Measurements from ENCODE around the gene YY1. TPM values are rescaled to one million over a fixed set of nuclear protein-coding genes. Genes with fewer than 3 reads are reported as not detected.

Gene YY1
- total RNA-seq, 4 donors from 2014 or later = 40.2 to 61.7 (median 53.2) TPM

DNA sequence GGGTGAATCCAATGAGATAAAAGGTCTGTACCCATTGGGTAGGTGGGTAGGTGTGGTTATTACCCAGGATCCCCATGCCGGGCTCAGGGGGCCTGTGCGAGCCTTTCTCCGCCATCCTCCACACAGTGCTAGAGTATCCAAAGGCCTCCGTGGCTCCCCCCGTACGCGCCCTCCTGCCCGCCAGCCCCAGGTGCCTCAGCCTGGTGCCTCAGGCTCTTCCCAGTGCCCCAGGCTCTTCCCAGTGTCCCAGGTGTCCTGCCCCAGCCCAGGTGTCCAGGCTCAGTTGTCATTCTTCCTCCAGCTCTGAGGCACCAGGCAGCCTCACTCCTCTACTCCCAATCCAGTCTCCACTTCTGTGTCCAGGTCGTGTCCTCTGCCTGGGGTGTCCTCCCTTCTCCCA, 27.6 kb upstream of the YY1 start:
- DNase-seq = no peak
- Histone ChIP-seq H3K27me3 (no peaks in the 10 kb centered on the region), H3K27ac (no peak overlapping the region), H3K36me3 (no peaks in the 10 kb centered on the region), H3K9me3 (no peaks in the 10 kb centered on the region), H3K4me1 (peaks cover 0 to 5% of the 10 kb centered on the region in 2 donors), H3K4me3 (no peak overlapping the region)
- intact Hi-C loops (cut with DNase I; ENCODE audit: low total_unique reads) = no loop called here
- no peak for TF ChIP-seq POLR2A (IDR thresholded peaks at IDR 0.05)

DNA sequence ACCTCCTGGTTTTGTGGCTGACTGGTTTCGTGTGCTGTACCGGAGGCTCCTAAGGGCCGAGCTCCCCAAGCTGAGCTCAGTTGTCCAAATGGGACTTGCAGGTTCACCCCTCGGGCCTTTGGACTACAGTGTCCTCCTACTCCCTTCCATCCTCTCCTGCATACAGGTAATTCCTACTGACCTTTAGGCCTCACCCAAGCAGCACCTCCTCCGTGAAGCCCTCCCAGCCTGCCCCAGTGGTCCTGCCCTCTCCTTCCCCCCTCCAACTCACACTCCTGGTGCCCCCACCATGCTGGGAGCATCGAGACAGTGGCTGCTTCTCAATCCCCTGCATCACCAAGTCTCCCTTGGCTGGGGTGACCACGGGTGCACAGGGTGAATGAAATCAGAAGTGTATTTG, 27.1 kb upstream of the YY1 start:
- no peak overlapping the region for H3K4me3 ChIP-seq
- no peaks in the 10 kb centered on the region for H3K36me3 ChIP-seq
- H3K27me3 ChIP-seq = no peaks in the 10 kb centered on the region
- intact Hi-C loops (cut with DNase I; ENCODE audit: low total_unique reads) = no loop called here
- no peak for DNase-seq
- no peaks in the 10 kb centered on the region for H3K9me3 ChIP-seq
- no peak for TF ChIP-seq CTCF (IDR thresholded peaks at IDR 0.05)
- no peak overlapping the region for H3K27ac ChIP-seq
- peaks cover 0 to 5% of the 10 kb centered on the region in 2 donors for H3K4me1 ChIP-seq

DNA sequence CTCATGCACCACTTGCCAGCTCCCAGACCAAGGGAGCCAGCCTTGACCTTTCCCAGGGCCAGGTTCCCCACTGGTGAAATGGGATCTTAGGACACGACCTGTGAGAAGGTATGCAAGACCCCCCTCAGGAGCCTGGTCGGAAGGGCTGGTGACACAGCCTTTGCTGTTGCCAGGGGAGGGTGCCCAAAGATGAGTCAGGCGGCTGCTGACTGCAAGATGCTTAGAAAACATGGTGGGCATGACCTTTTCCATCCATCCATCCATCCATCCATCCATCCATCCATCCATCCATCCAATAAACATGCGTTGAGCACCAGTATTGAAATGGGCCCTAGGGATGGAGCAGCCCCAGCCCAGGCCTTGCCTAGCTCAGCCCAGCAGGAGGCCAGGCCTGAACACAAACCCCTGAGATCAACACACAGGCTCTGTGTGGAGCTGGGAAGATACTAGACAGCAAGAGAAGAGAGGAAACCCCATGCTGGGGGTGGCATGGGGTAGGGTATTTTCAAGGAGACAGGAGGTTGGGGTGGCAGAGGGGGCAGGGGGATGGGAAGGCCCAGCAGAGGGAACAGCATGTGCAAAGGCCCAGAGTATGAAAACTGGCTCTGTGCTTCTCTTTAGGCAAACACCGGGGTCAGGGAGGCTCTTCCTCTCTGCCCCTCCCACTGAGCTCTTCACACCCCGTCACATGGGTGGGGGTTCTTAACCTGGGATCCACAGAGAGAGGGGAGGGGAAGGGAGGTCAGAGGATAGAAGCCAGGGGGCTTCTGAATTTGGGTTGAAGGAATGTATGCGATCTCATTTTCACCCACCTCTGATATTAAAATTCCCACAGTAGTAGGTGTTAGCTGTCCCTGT, 26.2 kb upstream of the YY1 start:
- Histone ChIP-seq H3K36me3 (no peaks in the 10 kb centered on the region), H3K27me3 (no peaks in the 10 kb centered on the region), H3K27ac (no peak overlapping the region), H3K4me3 (no peak overlapping the region), H3K9me3 (no peaks in the 10 kb centered on the region), H3K4me1 (peaks cover 0 to 5% of the 10 kb centered on the region in 2 donors)
- TF ChIP-seq POLR2A (IDR thresholded peaks at IDR 0.05) (no peak), CTCF (IDR thresholded peaks at IDR 0.05) (no peak)
- intact Hi-C loops (cut with DNase I; ENCODE audit: low total_unique reads) = no loop called here
- no peak for DNase-seq

DNA sequence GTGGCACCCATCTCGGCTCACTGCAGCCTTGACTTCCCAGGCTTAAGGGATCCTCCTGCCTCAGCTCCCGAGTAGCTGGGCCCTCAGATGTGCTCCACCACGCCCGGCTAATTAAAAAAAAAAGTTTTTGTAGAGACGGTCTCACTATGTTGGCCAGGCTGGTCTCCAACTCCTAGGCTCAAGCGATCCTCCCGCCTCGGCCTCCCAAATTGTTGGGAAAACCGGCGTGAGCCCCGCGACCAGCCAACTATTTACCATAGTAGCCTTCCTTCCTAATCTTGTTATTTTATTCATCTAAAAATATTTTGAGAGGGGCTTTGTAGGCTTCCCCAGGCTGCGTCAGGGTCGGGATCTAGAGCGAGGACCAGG, 25.4 kb upstream of the YY1 start:
- no peaks in the 10 kb centered on the region for H3K36me3 ChIP-seq
- intact Hi-C loops (cut with DNase I; ENCODE audit: low total_unique reads) = no loop called here
- H3K4me1 ChIP-seq = peaks cover 0 to 5% of the 10 kb centered on the region in 2 donors
- no peaks in the 10 kb centered on the region for H3K27me3 ChIP-seq
- peak overlapping the region; percentile 65 to 90 for H3K4me3 ChIP-seq
- no peak for DNase-seq
- peak overlapping the region; percentile 91 to 98 for H3K27ac ChIP-seq
- TF ChIP-seq CTCF (IDR thresholded peaks at IDR 0.05) (no peak), POLR2A (IDR thresholded peaks at IDR 0.05) (no peak)
- H3K9me3 ChIP-seq = no peaks in the 10 kb centered on the region

DNA sequence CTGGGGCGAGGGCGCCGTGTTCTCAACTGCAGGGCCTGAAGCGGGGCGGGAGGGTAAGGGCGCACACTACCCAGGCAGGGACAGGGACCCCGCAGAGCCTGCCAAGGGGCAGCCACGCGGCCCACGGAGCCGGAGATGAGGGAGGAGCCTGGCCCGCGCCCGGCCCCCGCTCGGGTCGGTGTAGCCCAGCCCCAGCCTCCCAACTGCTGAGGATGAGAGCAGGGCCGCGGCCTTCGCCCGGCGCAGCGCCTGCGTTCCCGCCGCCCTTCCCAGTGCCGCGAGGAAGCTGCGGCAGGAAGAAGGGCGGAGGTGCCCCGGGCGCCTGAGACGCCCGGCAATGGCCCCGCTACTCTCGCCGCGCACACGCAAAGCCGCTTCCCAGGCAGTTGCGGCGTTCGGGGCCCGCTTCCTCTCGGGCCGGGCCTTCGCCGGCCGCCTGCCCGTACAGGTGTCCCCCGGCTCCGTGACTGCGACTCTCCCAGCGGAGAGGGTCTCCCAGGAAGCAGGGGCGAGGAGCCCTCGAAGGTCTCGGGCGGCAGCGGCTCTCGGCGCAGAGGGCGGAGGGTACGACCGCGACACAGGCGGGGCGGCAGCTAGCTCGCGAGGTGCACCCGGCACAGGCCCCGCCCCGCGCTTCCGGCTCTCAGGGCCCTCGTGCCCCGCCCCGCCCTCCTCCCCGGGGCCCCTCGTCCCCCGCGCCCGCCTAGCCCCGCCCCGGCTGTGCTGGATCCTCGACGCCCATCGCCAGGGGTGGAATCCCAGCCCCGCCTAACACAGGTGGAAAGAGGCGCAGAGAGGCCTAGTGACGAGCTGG, 24.8 kb upstream of the YY1 start:
- no peaks in the 10 kb centered on the region for H3K9me3 ChIP-seq
- H3K36me3 ChIP-seq = no peaks in the 10 kb centered on the region
- TF ChIP-seq POLR2A (IDR thresholded peaks at IDR 0.05) (peak; percentile 19 to 87), CTCF (IDR thresholded peaks at IDR 0.05) (peak in 1 of 4 experiments; percentile 12)
- H3K27me3 ChIP-seq = no peaks in the 10 kb centered on the region
- peak; percentile 83 to 88 for DNase-seq
- peak overlapping the region; percentile 65 to 90 for H3K4me3 ChIP-seq
- intact Hi-C loops (cut with DNase I; ENCODE audit: low total_unique reads) = no loop called here
- H3K27ac ChIP-seq = peak overlapping the region; percentile 91 to 98
- H3K4me1 ChIP-seq = peaks cover 0 to 5% of the 10 kb centered on the region in 2 donors

All from uterus (tissue), 4 donors.